HG02981 (cell line): Measurements from ENCODE around the gene MTR.

ENCODE experiments used
- ATAC-seq: cut with Tn5 transposase; IDR thresholded peaks from one replicate; pipeline ENCODE4 v1.9.1; 2021; ENCODE audit warnings: mild to moderate bottlenecking, moderate library complexity; ENCODE audit not compliant: unreplicated experiment

MTR gene

DNA sequence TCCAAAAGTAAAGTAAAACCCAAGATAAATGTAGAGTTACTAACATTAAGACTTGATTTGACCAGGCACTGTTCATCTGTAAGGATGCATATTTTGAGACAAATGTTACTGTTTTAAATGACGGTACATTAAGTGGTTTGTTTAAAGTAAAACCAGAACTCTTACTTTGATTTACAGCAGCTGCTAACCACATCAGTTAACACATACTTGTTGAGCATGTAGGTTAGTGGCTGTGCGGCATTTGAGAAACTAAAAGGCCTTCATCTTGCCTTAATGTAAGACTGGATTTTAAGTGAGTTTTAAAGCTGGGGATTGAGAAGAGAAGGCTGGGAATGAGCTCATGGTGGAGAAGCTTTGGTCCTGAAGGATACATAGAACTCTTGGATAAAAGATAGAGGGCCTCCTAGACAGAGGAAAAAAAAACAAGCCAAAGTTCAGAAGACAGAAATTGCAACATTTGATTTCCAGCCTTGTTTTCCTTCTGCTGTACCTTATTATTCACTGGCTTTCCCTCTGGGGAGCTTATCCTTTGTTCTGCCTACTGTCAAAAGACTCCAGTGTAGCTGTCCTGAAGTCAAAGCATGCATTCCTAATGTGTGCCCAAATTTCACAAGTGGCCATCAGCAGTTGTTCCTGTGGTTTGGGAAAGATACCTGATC lies 66.6 kb downstream of the MTR start:
- ATAC-seq, result no peak

DNA sequence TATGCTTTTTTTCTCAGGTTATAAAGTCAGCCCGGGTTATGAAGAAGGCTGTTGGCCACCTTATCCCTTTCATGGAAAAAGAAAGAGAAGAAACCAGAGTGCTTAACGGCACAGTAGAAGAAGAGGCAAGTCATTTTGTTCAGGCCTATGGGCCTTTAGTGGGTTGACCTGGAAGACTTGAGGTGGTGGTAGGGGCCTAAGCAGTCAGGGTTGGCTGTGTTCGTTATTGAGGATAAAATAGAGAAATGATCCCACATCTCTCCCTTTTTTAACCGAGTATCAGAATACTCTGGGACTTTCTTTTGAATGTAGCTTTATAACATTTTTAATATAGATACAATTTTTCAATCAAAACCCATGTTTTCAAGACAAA lies 67.1 kb downstream of the MTR start:
- no peak for ATAC-seq

DNA sequence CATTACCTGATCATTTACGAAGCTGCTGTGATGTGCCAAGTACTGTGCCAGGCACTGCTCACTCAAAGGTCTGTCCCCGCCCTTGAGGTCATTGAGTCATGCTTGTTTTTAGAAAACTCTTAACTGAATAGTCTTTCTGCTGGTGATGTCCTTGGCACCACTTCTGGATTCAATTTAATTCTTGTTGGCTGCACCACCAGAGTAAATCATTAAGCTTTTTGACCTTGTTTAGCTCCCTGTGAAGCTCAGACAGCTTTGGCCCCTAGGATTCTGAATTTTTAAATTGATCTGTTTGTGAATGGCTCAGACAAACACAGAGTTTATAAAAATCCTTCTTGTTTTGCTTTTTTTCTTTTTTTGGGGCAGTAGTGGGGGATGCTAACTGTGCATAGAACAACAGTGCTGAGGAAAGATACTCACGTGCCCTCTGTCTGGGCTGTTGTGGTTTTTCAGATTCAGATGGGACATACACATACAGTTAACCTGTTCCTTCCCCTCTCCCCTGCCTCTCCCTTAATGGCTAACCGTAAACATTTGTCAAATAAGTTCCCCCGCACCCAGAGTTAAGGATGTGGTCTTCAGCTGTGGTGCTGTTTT lies 67.6 kb downstream of the MTR start:
- no peak for ATAC-seq

GRCh38 chr1:236864211-236864610 lies 69.1 kb downstream of the MTR start:
- ATAC-seq, result no peak

- ATAC-seq, result no peak
These were observed 70.1 kb downstream of the MTR start for GRCh38 chr1:236864996-236865817.

- no peak for ATAC-seq
These were observed 70.7 kb downstream of the MTR start for GRCh38 chr1:236865818-236866155.

DNA sequence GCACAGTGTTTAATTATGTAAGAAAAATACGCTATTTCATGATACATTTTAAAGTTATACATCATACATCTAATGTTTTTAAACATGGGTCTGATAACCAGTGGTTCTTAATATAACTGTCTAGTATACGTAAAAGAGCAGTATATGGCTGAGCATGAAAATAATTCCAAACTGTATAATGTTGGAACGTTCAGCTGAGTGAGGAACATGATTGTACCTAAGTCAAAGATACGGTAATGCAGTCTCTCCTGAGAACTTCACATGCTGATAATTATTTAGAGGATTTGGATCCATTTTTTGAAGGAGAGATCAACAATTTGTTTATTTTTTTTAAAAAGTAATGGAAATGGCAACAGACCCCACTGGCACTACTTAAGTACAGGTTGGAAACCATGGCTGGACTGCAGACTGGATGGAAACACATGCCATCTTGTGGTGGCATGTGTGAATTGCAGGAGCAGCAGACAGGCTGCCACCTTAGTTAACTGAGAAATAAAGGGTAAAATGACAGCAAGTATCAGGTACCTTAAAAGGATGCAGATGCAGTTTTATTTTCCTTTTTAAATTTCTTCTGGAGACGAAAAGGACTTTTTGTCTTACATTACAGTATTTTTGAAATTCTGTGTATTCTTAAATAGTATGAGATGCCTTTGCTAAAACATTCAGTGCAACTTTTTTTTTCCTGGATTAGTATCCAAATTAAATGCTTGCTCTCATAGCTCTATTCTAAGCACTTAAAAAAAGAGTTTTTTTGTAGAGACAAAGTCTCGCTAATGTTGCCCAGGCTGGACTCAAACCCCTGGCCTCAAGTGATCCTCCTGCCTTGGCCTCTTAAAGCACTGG lies 73.8 kb downstream of the MTR start:
- ATAC-seq, result peak; percentile 78

- ATAC-seq, result no peak
These were observed 74.8 kb downstream of the MTR start for GRCh38 chr1:236869911-236870310.

DNA sequence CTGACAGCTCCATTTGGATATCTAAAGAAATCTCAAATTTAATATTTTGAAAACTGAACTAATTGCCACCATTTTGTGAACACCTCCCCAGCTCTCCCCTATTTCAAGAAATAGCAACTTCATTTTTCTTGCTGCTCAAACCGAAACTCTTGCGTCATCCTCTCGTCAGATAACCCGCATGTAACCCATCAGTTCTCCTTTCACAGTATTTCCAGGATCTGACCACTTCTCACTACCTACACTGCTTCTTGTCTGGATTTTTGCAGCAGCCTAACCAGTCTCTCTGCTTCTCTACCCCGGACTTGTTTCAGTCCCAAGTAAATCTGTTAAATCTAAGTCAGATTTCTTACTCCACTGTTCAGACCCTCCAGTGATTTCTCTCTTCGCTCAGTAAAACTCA lies 75.6 kb downstream of the MTR start:
- ATAC-seq, result no peak

- ATAC-seq, result no peak
These were observed 77.1 kb downstream of the MTR start for GRCh38 chr1:236872075-236872666.

DNA sequence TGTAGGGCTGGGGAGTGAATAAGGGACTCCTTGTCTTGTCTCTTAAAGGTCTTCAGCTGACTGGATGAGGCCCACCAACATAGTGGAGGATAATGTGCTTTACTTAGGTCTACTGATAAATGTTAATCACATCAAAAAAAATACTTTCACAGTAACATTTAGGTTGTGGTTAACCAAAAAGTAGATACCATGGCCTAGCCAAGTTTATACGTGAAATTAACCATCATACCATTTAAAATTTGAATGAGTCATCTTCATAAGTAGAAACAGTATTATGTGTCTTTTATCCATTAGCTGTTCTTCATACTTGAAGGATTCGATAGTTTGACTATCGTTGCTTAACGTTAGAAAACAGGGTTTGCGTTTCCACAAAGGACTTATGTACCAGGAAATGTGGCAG lies 80.9 kb downstream of the MTR start:
- ATAC-seq, result no peak

GRCh38 chr1:236877661-236878060 lies 82.6 kb downstream of the MTR start:
- ATAC-seq, result no peak

DNA sequence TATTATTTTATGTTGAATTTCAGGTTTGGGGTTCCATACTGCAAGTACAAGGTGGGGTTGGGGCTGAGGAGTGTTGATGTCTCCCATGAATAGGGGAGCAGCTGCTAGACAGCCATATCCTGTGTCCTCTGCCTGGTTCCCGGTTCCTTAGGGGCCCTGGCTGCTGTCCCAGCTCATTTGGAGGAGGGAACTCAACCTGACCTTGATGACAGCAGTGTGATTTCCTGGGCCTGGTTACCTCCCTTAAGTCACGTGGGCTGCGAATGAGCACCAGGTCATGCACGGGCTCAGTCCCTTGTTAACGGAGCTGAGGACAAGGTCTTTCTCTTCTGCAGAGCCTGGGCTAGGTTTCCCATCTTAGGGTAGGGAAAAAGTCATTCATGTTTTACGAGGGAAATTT lies 85.1 kb downstream of the MTR start:
- no peak for ATAC-seq

DNA sequence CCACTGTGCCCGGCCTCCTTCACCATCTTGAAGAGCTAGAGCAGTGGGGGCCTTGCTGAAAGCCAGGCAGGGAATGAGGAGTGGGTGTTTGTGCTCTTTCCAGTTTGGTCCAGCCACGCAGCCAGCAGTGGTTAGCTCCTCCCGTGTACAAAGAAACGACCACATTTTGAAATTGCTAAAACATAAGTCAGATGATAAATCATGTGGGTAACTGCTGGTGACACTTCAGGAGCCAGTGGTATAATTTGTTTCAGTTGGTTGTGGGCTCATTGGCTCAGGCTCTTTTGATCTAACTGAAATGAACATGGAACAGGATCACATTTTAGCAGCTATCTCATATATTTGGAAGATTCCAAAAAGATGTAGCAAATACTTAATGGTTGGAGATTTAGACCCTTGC lies 87.6 kb downstream of the MTR start:
- ATAC-seq, result no peak

DNA sequence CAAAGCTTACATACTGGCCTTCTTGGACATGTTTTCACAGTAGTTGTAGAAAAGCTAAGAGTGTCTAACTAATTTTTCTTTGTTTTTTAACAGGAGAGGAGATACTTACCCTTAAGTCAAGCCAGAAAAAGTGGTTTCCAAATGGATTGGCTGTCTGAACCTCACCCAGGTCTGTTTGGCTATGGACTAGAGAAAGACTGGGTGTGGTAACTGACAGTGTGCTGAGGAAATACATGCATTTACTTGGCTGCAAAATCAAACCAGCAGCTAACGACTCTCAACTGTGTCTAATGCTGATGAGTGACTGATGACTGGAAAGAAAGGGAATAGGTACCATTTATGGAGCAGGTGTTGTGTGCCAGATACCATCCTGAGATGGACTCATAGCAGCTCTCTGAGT lies 91.1 kb downstream of the MTR start:
- ATAC-seq, result no peak

- ATAC-seq, result no peak
These were observed 92.0 kb downstream of the MTR start for GRCh38 chr1:236887081-236887480.

- ATAC-seq, result no peak
These were observed 93.0 kb downstream of the MTR start for GRCh38 chr1:236888126-236888525.

DNA sequence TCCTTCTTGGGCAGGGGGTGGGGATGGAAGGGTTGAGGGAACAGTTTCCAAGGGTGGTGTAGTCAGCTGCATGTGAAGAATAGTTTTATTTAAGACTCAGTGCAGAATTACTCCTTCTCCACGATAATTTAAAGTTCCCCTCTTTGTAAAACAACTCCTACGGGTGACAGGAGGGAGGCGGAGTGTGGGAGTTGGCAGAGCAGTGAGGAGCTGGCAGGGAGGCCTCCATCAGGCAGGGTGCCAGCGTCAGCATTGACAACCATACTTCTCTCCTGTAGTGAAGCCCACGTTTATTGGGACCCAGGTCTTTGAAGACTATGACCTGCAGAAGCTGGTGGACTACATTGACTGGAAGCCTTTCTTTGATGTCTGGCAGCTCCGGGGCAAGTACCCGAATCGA lies 93.8 kb downstream of the MTR start:
- no peak for ATAC-seq

GRCh38 chr1:236890152-236891056 lies 95.3 kb downstream of the MTR start:
- ATAC-seq, result no peak
